Liver (tissue), 2 donors: ENCODE data around the gene C4B.
"Not testable (repeated sequence)": the region's sequence is repeated elsewhere in the genome, so short reads cannot be mapped to it uniquely, and the experiment has no call there.

Source experiments
- GABPA ChIP-seq, 2 donors: IDR thresholded peaks in 1 of 2; conservative IDR thresholded peaks in 1 of 2; 2 replicates each; pipeline ENCODE4 v1.6.1; 2016; ENCODE audit warnings: antibody characterized with exemption in 2 of 2, mild to moderate bottlenecking in 1 of 2, moderate library complexity in 1 of 2
- JUND ChIP-seq, 2 donors: IDR thresholded peaks; 2 replicates each; pipeline ENCODE4 v1.6.1; 2016; ENCODE audit warnings: antibody characterized with exemption in 2 of 2
- donor health status: healthy.

GRCh38 chr6:32003301-32003700 is 11.3 kb upstream of the C4B start:
- not testable (repeated sequence) for TF ChIP-seq JUND (IDR thresholded peaks at IDR 0.05); GABPA (IDR thresholded peaks at IDR 0.05 in 1 of 2, conservative IDR thresholded peaks at IDR 0.05 in 1 of 2)
